Muscle layer of duodenum (tissue), 2 donors: ENCODE results near the gene ESPL1.

Experiments used
- H3K27ac ChIP-seq: one replicate; pipeline ENCODE4 v1.7.0; 2013; ENCODE audit warnings: mild to moderate bottlenecking, low read length
- H3K27me3 ChIP-seq: one replicate; pipeline ENCODE4 v1.7.0; 2013; ENCODE audit warnings: low read depth, mild to moderate bottlenecking, control low read depth, low read length
- H3K36me3 ChIP-seq, 2 donors: one replicate each; pipeline ENCODE4 v1.7.0; 2013; ENCODE audit warnings: low read length in 2 of 2, control low read depth in 1 of 2, mild to moderate bottlenecking in 1 of 2; ENCODE audit not compliant: insufficient read depth in 2 of 2, control insufficient read depth in 1 of 2
- H3K4me1 ChIP-seq, 2 donors: one replicate each; pipeline ENCODE4 v1.7.0; 2013; ENCODE audit warnings: low read length in 2 of 2, mild to moderate bottlenecking in 2 of 2, control low read depth in 1 of 2, moderate library complexity in 1 of 2; ENCODE audit not compliant: insufficient read depth in 2 of 2, control insufficient read depth in 1 of 2
- H3K4me3 ChIP-seq, 2 donors: one replicate each; pipeline ENCODE4 v1.7.0; 2013; ENCODE audit warnings: low read length in 2 of 2, low read depth in 1 of 2, mild to moderate bottlenecking in 1 of 2
- H3K9me3 ChIP-seq, 2 donors: one replicate each; pipeline ENCODE4 v1.7.0; 2013; ENCODE audit warnings: low read length in 2 of 2, control low read depth in 1 of 2, mild to moderate bottlenecking in 1 of 2; ENCODE audit not compliant: control insufficient read depth in 1 of 2
- donor health status: healthy.

The ESPL1 gene

DNA sequence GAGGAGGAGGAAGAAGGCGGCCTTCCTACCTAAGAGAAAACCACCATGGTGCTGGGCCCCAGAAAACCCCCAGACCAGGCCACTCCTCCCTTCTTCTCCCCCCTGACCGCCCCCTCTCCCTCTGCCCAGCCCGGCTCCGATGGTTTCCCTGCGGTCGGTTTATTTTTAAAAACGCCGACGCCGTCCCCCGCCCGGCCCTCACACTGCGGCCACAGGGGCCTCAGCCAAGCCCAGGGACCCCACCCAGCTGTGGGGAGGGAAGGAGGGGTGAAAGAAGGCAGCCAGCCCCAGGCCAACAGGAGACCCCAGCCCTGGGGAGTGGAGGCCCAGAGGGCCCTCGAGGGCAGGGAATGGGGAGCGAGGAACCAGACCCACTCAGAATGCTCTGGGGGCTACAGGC lies 64.6 kb downstream of the ESPL1 start:
- Histone ChIP-seq H3K4me3 (no peak overlapping the region), H3K27me3 (peaks cover 11% of the 10 kb centered on the region), H3K4me1 (no peaks in the 10 kb centered on the region), H3K9me3 (no peaks in the 10 kb centered on the region), H3K27ac (no peak overlapping the region), H3K36me3 (no peaks in the 10 kb centered on the region)

DNA sequence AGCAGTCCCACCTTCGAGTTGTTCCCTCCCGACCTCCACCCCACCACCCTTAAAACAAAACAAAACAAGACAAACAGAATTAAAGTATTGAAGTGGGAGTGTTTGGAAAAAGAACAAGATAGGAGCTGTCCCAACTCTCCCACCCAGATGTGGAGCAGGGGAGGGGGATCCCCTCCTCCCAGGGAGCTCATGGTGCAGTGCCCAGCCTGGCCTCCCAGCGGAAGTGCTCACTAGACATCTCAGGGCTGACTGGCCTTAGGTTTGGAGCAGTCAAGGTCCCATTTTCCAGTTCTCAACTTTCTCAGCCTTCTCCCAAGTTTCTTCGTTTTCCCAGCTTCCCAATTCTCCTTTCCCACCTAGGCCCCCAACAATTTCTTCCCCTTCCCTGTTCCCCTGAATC lies 65.2 kb downstream of the ESPL1 start:
- Histone ChIP-seq H3K27ac (no peak overlapping the region), H3K4me1 (no peaks in the 10 kb centered on the region), H3K27me3 (peaks cover 11% of the 10 kb centered on the region)

DNA sequence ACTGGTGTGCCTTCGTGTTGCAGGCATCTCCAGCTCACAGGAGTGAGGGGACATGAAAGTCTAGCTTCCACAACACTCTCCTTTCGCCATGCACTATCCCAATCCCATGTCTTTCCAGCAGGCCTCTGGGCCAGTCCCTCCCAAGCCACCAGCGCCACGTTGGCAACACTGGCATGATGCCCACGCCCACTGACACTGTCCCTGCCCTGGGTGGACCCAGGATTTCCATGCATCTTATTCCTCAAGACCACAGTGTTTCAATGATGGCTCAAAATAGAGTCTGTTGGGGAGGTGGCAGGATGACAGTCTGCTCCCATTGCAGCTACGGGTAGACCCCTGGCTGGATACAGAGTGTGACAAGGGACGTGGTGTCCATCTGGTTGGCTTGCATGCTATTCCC lies 65.7 kb downstream of the ESPL1 start:
- Histone ChIP-seq H3K27me3 (peaks cover 14% of the 10 kb centered on the region), H3K4me1 (no peaks in the 10 kb centered on the region), H3K9me3 (no peaks in the 10 kb centered on the region), H3K36me3 (no peaks in the 10 kb centered on the region), H3K4me3 (no peak overlapping the region), H3K27ac (no peak overlapping the region)

More for the DNA sequence above, 65.2 kb downstream of the ESPL1 start:
- Histone ChIP-seq H3K36me3 (no peaks in the 10 kb centered on the region), H3K9me3 (no peaks in the 10 kb centered on the region), H3K4me3 (no peak overlapping the region)

DNA sequence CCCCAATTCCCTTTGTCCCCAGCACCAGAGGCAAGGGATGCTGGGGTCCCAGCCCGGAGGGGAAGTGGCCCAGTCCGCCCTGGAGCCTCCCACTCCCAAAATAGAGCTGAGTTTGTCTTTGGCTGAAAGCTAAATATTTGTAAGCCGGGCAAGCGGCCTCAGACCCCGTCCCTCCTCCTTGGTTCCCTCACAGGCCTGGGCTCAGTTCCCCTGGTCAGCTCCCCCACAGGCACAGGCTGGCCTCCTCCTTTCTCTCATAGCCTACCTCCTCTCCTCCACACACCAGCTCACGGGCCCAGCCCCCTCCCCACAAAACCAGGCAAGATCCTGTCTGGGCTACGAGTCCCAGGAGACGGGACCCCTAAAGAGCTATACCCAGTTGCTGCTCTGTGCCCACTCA lies 66.7 kb downstream of the ESPL1 start:
- no peaks in the 10 kb centered on the region for H3K36me3 ChIP-seq
- H3K27me3 ChIP-seq: peaks cover 16% of the 10 kb centered on the region
- H3K27ac ChIP-seq: no peak overlapping the region
- no peaks in the 10 kb centered on the region for H3K4me1 ChIP-seq
- no peak overlapping the region for H3K4me3 ChIP-seq
- H3K9me3 ChIP-seq: no peaks in the 10 kb centered on the region

DNA sequence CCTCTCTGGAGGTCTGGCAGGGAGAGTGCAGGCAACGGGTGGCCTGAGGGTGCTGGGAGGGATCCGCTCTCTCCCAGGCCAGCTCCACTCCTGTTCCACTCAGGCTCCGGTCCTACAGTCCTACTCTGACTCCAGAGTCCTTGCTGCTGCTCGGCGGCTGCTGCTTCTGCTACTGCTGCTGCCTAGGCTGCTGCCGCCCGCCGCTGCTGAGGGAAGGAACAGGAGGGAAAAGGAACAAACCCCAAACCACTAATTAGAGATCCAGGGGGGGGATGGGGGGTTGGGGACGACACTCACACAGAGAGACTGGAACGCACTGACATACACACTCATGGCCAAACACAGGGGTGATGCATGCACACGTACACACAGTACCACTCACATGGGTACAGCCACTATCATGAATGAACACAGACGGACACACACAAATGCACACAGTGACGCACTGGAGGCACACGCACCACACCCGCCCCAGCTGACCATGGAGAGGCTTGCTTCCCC lies 68.1 kb downstream of the ESPL1 start, which contains the start of gene SP7:
TSS of gene SP7 (minus strand) at position 174 of the 501 bp plus-strand sequence. CDS start 708 bp downstream, outside the sequence.
- Histone ChIP-seq H3K9me3 (no peaks in the 10 kb centered on the region), H3K4me1 (no peaks in the 10 kb centered on the region), H3K4me3 (no peak within 1 kb of the TSS), H3K27me3 (peaks cover 16% of the 10 kb centered on the region), H3K27ac (no peak within 1 kb of the TSS), H3K36me3 (no peaks in the 10 kb centered on the region)

DNA sequence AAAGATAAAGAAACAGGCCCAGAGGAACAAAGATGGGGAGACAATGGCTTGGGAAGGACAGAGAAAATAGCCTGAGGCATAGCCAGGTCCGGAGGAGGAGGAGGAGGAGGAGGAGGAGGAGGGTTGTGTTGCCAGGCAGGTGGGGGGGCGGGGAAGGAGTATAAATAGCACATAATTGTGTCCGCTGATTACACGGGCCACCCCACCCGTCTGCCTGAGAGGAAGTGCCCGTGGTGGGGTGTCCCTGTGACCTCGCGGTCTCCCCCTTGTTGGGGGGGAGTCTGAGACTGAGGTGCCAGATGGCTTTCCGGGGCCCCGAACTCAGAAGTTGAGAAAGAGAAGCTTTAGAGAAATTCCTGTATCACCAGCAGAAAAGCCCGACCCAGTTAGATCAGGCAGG lies 69.9 kb downstream of the ESPL1 start:
- no peaks in the 10 kb centered on the region for H3K4me1 ChIP-seq
- no peak overlapping the region for H3K27ac ChIP-seq
- H3K9me3 ChIP-seq: no peaks in the 10 kb centered on the region
- peaks cover 16% of the 10 kb centered on the region for H3K27me3 ChIP-seq
- H3K4me3 ChIP-seq: no peak overlapping the region
- H3K36me3 ChIP-seq: no peaks in the 10 kb centered on the region

DNA sequence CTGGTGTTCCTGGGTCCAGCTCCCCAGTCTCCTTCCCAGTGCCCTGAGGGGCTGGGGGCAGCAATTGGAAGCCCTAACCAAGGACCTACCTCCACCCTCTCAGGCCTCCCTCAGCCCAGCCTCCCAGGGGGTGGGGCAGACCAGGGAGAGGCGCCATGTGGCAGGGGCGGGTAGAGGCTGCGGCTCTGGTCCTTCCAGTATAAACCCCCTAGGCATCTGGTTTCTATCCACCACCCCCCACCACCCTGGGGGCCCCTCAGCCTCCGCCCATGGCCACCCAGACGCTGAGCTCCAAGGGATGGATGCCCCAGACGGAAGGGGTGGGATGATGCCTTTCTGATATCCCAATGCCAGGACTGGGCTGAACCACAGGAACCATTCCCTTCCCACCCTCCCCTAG lies 70.8 kb downstream of the ESPL1 start:
- Histone ChIP-seq H3K27me3 (peaks cover 16% of the 10 kb centered on the region), H3K9me3 (no peaks in the 10 kb centered on the region), H3K36me3 (no peaks in the 10 kb centered on the region), H3K4me3 (no peak overlapping the region), H3K4me1 (peaks cover 0 to under 1% of the 10 kb centered on the region in 2 donors), H3K27ac (no peak overlapping the region)

DNA sequence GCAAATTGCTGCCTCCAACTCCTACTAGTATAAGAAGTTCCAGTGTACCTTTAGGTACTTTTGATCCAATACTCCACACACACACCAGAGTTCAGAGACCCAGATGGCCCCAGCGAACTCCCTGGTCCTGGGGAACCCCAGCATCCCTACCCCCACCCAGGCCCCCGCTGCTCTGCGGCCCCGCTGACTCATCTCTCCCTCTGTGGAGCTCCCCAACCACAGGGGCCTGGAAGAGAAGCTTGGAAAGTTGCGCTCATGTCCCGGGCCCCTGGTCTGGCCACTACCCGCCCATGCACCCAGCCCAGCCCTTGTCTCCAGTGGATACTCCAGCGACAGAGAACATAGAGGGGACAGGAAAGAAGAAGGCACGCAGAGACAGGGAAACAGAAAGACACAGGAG lies 72.3 kb downstream of the ESPL1 start:
- Histone ChIP-seq H3K4me1 (peaks cover under 1 to 9% of the 10 kb centered on the region in 2 donors), H3K9me3 (no peaks in the 10 kb centered on the region), H3K36me3 (no peaks in the 10 kb centered on the region), H3K27ac (no peak overlapping the region), H3K27me3 (peaks cover 16% of the 10 kb centered on the region), H3K4me3 (no peak overlapping the region)
